ENCODE data around the gene ZNHIT1. TPM values are rescaled to one million over a fixed set of nuclear protein-coding genes. Genes with fewer than 3 reads are reported as not detected.

ZNHIT1 gene
- total and polyA plus RNA-seq, 3 donors from 2014 or later, result 48.3 to 58.4 (median 57.8) TPM

- Histone ChIP-seq H3K27ac (peak overlapping the region in 1 of 2 donors; percentile 84), H3K27me3 (no peaks in the 10 kb centered on the region), H3K36me3 (ENCODE audit: low read depth, missing control alignments) (no peaks in the 10 kb centered on the region), H3K4me1 (peaks cover 19% of the 10 kb centered on the region), H3K4me3 (peak overlapping the region; percentile 65 to 84), H3K9me3 (no peaks in the 10 kb centered on the region)
- no peak for TF ChIP-seq POLR2A (IDR thresholded peaks at IDR 0.05)
- no peak for TF ChIP-seq CTCF (IDR thresholded peaks at IDR 0.05)
- 5% methylated on average over 26 of the region's 26 CpGs for WGBS, 2 donors
- intact Hi-C loops (cut with DNase I; ENCODE audit: low total_unique reads), result no loop called here
- no peak for DNase-seq
These were observed 516 bp downstream of the ZNHIT1 start for GRCh38 chr7:101218236-101219125.

DNA sequence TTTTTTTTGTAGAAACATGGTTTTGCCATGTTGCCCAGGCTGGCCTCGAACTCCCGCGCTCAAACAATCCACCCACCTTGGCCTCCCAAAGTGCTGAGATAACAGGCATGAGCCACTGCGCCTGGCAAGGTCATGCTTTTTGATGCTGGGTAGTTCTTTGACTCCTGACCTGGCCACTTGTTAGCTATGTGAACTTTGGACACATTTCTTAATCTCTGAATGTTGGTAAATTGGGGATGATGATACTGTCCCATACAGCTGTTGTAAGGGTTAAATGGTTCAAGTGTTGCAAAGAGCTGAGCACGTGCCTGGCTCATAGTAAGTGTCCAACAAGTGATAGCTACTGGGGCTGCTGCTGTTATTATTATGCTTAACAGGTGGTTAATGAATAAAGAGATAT lies 2.3 kb downstream of the ZNHIT1 start:
- DNase-seq, result no peak
- no peak overlapping the region for H3K27ac ChIP-seq
- no peaks in the 10 kb centered on the region for H3K9me3 ChIP-seq
- H3K4me1 ChIP-seq, result peaks cover 19% of the 10 kb centered on the region
- no peaks in the 10 kb centered on the region for H3K27me3 ChIP-seq
- TF ChIP-seq CTCF (IDR thresholded peaks at IDR 0.05) (no peak), POLR2A (IDR thresholded peaks at IDR 0.05) (no peak)
- intact Hi-C loops (cut with DNase I; ENCODE audit: low total_unique reads), result no loop called here
- no peak overlapping the region for H3K4me3 ChIP-seq
- no peaks in the 10 kb centered on the region for H3K36me3 ChIP-seq (ENCODE audit: low read depth, missing control alignments)
- WGBS, 2 donors, result 77 to 82% methylated on average over 5 of the region's 5 CpGs

DNA sequence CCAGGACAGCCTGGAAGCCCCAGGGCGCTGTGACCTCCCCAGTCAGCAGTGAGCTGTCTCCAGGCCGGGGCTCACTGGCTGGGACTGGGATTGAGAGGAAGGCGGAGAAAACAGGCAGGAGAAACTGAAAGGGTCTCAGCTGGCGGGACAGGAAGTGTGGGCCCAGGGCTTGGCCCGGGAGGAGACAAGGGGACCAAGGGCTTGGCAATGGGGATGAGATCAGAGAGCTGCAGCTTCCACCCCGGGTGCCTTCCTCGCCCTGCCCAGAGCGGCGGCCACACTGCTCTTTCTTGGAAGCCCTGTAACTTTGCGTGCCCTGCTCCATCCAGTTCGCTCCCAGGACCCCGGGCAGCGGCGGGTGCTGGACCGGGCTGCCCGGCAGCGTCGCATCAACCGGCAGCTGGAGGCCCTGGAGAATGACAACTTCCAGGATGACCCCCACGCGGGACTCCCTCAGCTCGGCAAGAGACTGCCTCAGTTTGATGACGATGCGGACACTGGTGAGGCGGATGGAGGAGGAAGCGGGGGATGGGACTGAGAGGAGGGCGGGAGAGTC lies 4.4 kb downstream of the ZNHIT1 start:
- Histone ChIP-seq H3K4me3 (no peak overlapping the region), H3K4me1 (peaks cover 10% of the 10 kb centered on the region), H3K9me3 (no peaks in the 10 kb centered on the region), H3K27ac (no peak overlapping the region), H3K36me3 (ENCODE audit: low read depth, missing control alignments) (no peaks in the 10 kb centered on the region), H3K27me3 (no peaks in the 10 kb centered on the region)
- WGBS, 2 donors, result 87 to 97% methylated on average over 13 to 27 of the region's 27 CpGs
- no peak for DNase-seq
- intact Hi-C loops (cut with DNase I; ENCODE audit: low total_unique reads), result no loop called here
- no peak for TF ChIP-seq CTCF (IDR thresholded peaks at IDR 0.05)

DNA sequence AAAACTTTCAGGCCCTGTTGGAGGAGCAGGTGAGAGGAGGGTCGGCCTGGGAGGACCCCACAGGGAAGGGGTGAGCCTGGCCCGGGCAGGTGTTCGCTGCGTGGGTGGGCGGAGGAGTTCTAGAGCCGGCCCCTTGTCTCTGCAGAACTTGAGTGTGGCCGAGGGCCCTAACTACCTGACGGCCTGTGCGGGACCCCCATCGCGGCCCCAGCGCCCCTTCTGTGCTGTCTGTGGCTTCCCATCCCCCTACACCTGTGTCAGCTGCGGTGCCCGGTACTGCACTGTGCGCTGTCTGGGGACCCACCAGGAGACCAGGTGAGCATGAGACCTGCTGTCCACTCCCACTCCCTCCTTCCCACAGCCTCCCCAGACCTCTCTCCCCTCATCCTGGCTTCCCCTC lies 5.6 kb downstream of the ZNHIT1 start:
- intact Hi-C loops (cut with DNase I; ENCODE audit: low total_unique reads), result no loop called here
- WGBS, 2 donors, result 95 to 96% methylated on average over 13 to 15 of the region's 15 CpGs
- H3K9me3 ChIP-seq, result no peaks in the 10 kb centered on the region
- H3K27me3 ChIP-seq, result no peaks in the 10 kb centered on the region
- TF ChIP-seq POLR2A (IDR thresholded peaks at IDR 0.05) (no peak), CTCF (IDR thresholded peaks at IDR 0.05) (no peak)
- H3K4me1 ChIP-seq, result peaks cover 8% of the 10 kb centered on the region
- no peak overlapping the region for H3K27ac ChIP-seq
- no peaks in the 10 kb centered on the region for H3K36me3 ChIP-seq (ENCODE audit: low read depth, missing control alignments)
- H3K4me3 ChIP-seq, result no peak overlapping the region
- DNase-seq, result no peak

All from testis (tissue), 3 donors.